HG03196 (cell line): ENCODE results near the gene MICB.
"Not testable (repeated sequence)": the region's sequence is repeated elsewhere in the genome, so short reads cannot be mapped to it uniquely, and the experiment has no call there.

Experiments
- ATAC-seq: cut with Tn5 transposase; IDR thresholded peaks from one replicate; pipeline ENCODE4 v1.9.1; 2021; ENCODE audit not compliant: unreplicated experiment

Gene MICB

DNA sequence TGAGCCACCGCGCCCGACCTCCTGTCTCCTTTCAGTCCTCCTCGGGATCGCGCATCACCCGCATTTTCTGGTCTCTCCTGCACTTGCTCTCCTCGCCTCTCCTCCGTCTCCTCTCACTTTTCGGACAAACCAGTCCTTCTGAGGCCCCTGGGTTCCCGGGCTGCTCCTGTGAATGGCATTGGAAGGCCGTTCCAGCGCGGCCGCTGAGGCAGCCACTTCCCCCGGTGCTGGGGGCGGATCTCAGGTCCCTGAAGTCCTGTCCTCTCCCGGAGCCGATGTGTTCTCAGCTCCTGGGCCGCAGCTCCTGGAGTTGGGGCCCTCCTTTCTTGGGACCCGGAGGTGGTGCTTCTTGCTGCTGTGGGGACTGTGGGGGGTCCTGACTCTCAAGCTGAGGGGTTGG lies 803 bp downstream of the MICB start:
- ATAC-seq: no peak

DNA sequence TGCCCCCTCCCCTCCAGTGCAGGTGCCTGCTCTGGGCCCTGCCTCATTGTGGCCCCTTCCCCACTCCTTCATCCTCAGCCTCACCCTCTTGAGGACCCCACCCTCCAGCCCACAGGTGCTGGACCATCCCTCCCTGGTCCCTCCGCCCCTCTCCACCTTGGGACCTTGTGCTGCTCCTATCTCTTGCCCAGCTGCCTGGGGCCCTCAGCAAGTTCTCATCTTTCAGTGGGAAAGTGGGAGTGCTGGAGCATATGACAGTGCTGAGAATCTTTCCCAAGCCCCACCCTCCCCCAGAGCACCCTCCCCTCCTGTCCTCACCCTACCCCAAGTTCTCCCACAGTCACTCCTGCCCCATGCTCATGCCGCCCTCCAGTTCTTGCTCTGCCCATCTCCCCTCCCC lies 1.7 kb downstream of the MICB start:
- ATAC-seq: not testable (repeated sequence)

DNA sequence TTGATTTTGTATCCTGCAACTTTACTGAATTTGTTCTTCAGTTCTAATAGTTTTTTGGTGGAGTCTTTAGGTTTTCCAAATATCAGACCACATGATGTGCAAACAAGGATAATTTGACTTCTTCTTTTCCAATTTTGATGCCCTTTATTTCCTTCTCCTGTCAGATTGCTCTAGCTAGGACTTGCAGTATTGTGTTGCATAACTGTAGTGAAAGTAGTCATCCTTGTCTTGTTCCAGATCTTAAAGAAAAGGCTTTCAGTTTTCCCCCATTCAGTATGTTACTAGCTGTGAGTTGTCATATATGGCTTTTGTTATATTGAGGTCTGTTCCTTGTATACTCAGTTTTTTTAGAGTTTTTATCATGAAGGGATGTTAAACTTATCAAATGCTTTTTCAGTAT lies 4.6 kb downstream of the MICB start:
- ATAC-seq: no peak

DNA sequence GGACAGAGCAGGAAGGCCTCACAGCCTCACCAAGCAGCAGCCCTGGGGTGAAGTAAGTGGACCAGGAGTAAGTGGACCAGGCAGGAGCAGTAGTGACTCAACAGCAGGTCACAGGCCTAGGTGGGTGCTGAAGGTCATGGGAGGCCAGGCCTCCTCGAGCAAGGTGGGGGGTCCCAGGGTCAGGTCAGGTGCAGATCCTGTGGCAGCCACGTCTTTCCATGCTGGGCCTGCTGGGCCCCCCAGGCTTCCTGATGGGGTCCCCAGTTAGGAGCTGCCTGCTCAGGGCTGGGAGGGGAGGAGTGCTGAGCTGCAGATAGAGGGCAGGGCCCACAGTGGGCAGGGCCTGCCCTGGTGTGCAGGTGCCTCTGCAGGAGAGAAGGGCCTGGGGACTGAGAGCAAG lies 11.1 kb downstream of the MICB start:
- ATAC-seq: not testable (repeated sequence)

DNA sequence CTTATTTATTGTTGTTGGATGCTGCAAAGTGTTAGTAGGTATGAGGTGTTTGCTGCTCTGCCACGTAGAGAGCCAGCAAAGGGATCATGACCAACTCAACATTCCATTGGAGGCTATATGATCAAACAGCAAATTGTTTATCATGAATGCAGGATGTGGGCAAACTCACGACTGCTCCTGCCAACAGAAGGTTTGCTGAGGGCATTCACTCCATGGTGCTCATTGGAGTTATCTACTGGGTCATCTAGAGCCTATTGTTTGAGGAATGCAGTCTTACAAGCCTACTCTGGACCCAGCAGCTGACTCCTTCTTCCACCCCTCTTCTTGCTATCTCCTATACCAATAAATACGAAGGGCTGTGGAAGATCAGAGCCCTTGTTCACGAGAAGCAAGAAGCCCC lies 12.1 kb downstream of the MICB start:
- ATAC-seq: no peak

DNA sequence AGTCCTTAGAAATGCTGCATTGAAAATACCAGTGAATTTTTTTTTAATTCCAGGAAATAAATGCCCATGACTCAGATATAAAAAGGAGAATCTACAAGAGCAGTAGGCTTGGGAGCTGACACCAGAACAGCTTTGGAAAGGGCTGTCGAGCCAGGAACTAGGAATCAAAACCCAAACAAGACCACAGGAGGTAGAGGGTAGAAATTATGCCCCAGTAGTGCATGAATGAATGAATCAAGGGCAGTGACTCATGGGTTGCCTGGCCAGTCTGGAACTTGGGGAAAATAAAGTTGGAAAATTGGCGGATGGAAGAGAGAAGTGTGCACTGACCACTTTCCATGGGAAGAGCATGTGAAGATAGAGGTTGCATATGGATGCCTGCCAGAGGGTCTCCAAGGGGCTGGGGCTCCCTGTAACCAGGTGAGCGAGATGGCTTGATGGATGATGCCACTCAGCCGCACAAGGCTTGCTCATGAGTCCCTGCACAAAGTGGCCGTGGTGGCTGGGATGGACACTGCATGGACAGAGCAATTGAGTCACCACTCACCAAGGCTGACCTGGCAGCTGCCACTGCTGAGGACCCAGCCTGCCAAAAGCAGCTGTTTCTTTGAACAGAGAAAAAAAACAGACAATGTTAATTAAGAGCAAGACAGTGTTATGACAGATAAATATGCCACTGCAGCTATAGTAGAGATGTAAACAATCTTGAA lies 15.7 kb downstream of the MICB start:
- no peak for ATAC-seq

GRCh38 chr6:31521835-31522234 lies 23.9 kb downstream of the MICB start:
- no peak for ATAC-seq

DNA sequence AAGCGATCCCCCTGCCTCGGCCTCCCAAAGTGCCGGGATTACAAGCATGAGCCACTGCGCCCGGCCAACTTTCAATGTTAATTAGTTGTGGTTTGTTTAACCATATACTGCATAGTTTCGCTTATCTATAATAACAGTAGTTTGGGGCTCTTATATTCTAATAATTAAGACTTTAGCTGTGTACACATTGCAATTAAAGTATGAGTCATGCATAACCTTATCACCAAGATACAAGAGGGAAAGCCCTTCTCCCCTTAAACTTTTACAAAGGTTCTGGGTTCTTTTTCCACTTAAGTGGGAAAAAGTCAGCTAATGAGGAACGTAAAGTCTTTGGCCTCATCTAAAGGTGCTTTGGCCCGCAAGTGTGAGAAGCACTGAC lies 27.6 kb downstream of the MICB start:
- no peak for ATAC-seq

- ATAC-seq: no peak
Observed at GRCh38 chr6:31525932-31526591, 28.1 kb downstream of the MICB start.

DNA sequence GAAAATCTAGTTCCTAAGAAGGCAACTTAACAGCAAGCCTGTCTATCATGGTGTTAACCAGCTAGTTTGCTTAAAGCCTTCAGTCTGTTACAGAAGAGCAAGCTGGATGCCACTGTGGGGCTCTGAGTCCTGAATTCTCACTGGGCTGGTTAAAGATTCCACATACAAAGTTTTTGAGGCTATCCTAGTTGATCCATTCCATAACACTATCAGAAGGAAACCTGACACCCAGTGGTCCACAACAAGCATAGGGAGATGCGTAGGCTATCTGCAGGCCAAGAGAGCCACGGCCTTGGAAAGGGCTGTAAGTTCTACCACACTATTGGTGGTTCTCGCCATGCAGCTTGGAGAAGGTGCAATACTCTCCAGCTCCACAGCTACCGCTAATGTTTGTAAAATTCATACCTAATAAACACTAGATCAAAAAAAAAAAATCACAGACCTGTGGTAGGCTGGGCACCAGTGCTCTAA lies 30.4 kb downstream of the MICB start:
- ATAC-seq: no peak

GRCh38 chr6:31528821-31529328 lies 30.9 kb downstream of the MICB start, which contains the start of gene MCCD1:
Gene MCCD1 (plus strand): TSS chr6:31528962. CDS start chr6:31529015, 53 bp downstream.
- ATAC-seq: no peak

GRCh38 chr6:31529329-31530150 lies 31.6 kb downstream of the MICB start:
- no peak for ATAC-seq

GRCh38 chr6:31530659-31531058 lies 32.7 kb downstream of the MICB start:
- no peak for ATAC-seq

GRCh38 chr6:31531162-31531561 lies 33.2 kb downstream of the MICB start:
- ATAC-seq: no peak

DNA sequence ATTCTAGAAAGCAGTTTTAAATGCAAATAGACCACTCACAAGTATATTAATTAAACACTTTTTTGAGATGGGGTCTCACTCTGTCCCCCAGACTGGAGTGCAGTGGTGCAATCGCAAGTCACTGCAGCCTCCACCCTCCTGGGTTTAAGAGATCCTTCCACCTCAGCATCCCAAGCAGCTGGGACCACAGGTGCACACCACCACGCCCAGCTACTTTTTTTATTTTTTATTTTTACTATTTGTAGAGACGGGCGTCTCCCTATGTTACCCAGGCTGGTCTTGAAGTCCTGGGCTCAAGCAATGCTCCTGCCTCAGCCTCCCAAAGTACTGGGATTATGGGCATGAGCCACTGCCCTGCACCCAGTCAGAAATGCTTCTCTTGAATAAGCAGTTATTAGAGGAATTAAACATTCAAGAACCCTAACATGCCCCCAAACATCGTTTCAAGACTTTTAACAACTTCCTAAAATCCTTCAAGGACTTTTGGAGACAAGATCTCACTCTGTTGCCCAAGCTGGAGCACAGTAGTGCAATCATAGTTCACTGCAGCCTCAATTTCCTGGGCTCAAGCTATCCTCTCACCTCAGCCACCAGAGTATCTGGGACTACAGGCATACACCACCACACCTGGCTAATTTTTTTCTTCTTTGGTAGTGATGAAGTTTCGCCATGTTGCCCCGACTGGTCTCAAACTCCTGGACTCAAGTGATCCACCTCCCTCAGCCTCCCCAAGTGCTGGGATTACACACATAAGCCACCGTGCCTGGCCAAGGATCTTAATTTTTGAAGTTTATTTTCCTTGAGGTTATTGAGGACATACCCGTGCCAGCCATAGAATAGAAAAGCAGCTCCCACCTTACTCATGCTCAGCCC lies 34.1 kb downstream of the MICB start:
- no peak for ATAC-seq

DNA sequence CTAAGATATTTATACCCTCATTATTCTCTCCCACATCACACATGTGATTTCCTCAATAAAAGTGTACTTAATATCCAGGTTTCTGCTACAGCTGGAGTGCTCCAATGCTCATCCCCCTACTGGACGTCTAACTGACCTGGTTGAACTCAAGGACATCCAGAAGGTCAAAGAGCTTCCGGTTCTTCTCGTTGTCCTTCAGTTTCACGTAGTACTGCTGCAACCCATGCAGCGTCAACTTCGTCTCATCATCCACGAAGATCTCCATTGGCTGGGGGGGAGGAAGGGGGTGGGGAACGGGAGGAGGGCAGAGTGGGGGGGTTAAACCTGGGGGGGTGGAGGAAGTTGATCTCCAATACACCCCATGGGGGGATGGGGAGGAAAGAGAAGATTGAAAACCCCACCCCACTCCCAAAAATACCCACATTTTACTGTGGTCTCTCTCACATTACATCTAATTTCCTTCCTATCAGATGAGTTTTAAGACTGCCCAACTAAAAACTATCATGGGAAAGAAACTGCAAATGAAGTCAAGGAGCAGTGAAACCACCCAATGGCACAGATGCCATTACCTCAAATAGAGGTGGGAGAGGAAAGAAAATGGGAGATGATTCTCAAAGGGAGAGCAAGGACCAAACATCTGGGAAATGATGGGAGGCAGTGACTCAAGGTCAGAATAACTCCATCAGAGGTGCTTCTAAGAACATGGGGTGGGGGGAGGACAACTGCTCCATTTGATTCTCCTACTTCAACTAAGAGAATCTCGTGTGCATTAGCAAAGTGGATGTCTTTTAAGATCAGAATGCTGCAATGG lies 34.9 kb downstream of the MICB start:
- no peak for ATAC-seq

DNA sequence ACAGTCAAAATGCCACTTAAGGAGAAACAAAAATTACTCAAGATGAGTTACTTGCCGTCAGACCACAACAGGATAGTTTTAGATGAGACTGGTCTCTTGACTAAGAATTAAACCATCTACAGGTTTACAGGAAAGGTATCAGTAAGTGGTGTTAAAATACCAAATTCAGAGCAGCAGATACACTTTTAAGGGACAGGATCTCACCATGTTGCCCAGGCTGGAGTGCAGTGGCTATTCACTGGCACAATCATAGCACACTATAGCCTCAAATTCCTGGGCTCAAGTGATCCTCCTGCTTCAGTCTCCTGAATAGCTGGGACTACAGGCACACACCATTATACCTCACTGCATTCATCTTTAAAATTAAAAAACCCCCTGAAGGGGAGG lies 35.5 kb downstream of the MICB start:
- ATAC-seq: no peak

- no peak for ATAC-seq
Observed at GRCh38 chr6:31534011-31534410, 36.1 kb downstream of the MICB start.

- ATAC-seq: no peak
Observed at GRCh38 chr6:31534521-31535040, 36.6 kb downstream of the MICB start.
